IMR-90 (cell line): Measurements from ENCODE around the gene ARHGAP10. TPM values are rescaled to one million over a fixed set of nuclear protein-coding genes. Genes with fewer than 3 reads are reported as not detected.

Experiments
- ATAC-seq: fragments of 200-7000 bp; cut with Tn5 transposase; 2 replicates; pipeline ENCODE4 v1.9.1; 2020; ENCODE audit warnings: low read depth, mild to moderate bottlenecking, moderate library complexity
- BruUV-seq: library from RNA; stranded (reverse); fragments of 400-500 nt; replicated peaks from 2 replicates; lab custom pipeline; 2021; lab: Mats Ljungman, UMichigan
- CTCF ChIA-PET: fragments of 300-600 bp; formaldehyde crosslinking; extraction: SDS; loops from one replicate; lab custom pipeline; 2021; ENCODE audit warnings: antibody characterized with exemption; lab: Yijun Ruan, JAX
- POLR2A ChIA-PET: fragments of 300-600 bp; sonication (Branson Sonifier 250); formaldehyde crosslinking; loops from one replicate; lab custom pipeline; 2022; ENCODE audit warnings: antibody characterized with exemption; ENCODE audit not compliant: unreplicated experiment; lab: Charles Lee
- DNase-seq: peaks from one replicate; pipeline ENCODE4 v3.0.0; 2013
- H2AFZ ChIP-seq: replicated peaks from 2 replicates; pipeline ENCODE3; 2013; ENCODE audit warnings: low read length, mild to moderate bottlenecking; ENCODE audit not compliant: poor library complexity
- H2AK5ac ChIP-seq: 2 replicates; pipeline ENCODE4 v1.6.1; 2013; ENCODE audit warnings: low read depth, low read length, inconsistent platforms
- H2AK9ac ChIP-seq: replicated peaks from 2 replicates; pipeline ENCODE3; 2013; ENCODE audit warnings: mild to moderate bottlenecking, low read depth, low read length, moderate library complexity; ENCODE audit not compliant: poor library complexity
- H2BK120ac ChIP-seq: 2 replicates; pipeline ENCODE4 v1.6.1; 2013; ENCODE audit warnings: low read depth, low read length, inconsistent platforms
- H2BK15ac ChIP-seq: 3 replicates; pipeline ENCODE4 v1.6.1; 2013; ENCODE audit warnings: low read depth, low read length, inconsistent platforms
- H2BK20ac ChIP-seq: 2 replicates; pipeline ENCODE4 v1.6.1; 2013; ENCODE audit warnings: low read depth, mild to moderate bottlenecking, inconsistent platforms, low read length, moderate library complexity
- H2BK5ac ChIP-seq: 2 replicates; pipeline ENCODE4 v1.6.1; 2013; ENCODE audit warnings: mild to moderate bottlenecking, low read depth, low read length, inconsistent platforms; ENCODE audit not compliant: poor library complexity, severe bottlenecking
- H3K14ac ChIP-seq: replicated peaks from 2 replicates; pipeline ENCODE4 v1.6.1; 2013; ENCODE audit warnings: low read depth, low read length, inconsistent platforms
- H3K18ac ChIP-seq: 2 replicates; pipeline ENCODE4 v1.6.1; 2013; ENCODE audit warnings: low read depth, low read length, control low read depth
- H3K23ac ChIP-seq: 2 replicates; pipeline ENCODE4 v1.6.1; 2013; ENCODE audit warnings: low read depth, low read length, inconsistent platforms
- H3K27ac ChIP-seq: 2 replicates; pipeline ENCODE4 v1.5.1; 2013; ENCODE audit warnings: mild to moderate bottlenecking, control low read depth, low read length; ENCODE audit not compliant: insufficient read depth
- H3K27me3 ChIP-seq: 2 replicates; pipeline ENCODE4 v1.6.1; 2013; ENCODE audit warnings: low read length; ENCODE audit not compliant: control insufficient read depth, insufficient read depth
- H3K36me3 ChIP-seq: 2 replicates; pipeline ENCODE4 v1.6.1; 2013; ENCODE audit warnings: low read length, mixed read lengths; ENCODE audit not compliant: control insufficient read depth, insufficient read depth
- H3K4ac ChIP-seq: 2 replicates; pipeline ENCODE4 v1.6.1; 2013; ENCODE audit warnings: low read depth, low read length, inconsistent platforms
- H3K4me1 ChIP-seq: 2 replicates; pipeline ENCODE4 v1.6.1; 2013; ENCODE audit warnings: low read length, mixed read lengths; ENCODE audit not compliant: control insufficient read depth, insufficient read depth
- H3K4me2 ChIP-seq: 2 replicates; pipeline ENCODE4 v1.6.1; 2013; ENCODE audit warnings: low read depth, mild to moderate bottlenecking, control low read depth, low read length, moderate library complexity
- H3K4me3 ChIP-seq: 2 replicates; pipeline ENCODE4 v1.5.1; 2013; ENCODE audit warnings: low read depth, mild to moderate bottlenecking, control low read depth, low read length, moderate library complexity; ENCODE audit not compliant: insufficient read depth
- H3K56ac ChIP-seq: 2 replicates; pipeline ENCODE4 v1.6.1; 2013; ENCODE audit warnings: low read length, inconsistent platforms; ENCODE audit not compliant: insufficient read depth; ENCODE audit errors: extremely low read depth
- H3K79me1 ChIP-seq, 2 experiments: 2 replicates each; pipeline ENCODE4 v1.6.1; 2013; ENCODE audit warnings: low read length in 2 of 2, inconsistent platforms in 1 of 2, low read depth in 1 of 2
- H3K9ac ChIP-seq: 2 replicates; pipeline ENCODE4 v1.6.1; 2013; ENCODE audit warnings: low read depth, low read length, control low read depth
- H3K9me1 ChIP-seq: 2 replicates; pipeline ENCODE4 v1.6.1; 2013; ENCODE audit warnings: low read length, inconsistent platforms; ENCODE audit not compliant: insufficient read depth
- H3K9me3 ChIP-seq: 2 replicates; pipeline ENCODE4 v1.6.1; 2013; ENCODE audit warnings: low read length; ENCODE audit not compliant: control insufficient read depth, insufficient read depth
- H4K20me1 ChIP-seq: 2 replicates; pipeline ENCODE4 v1.6.1; 2013; ENCODE audit warnings: low read length, inconsistent platforms; ENCODE audit not compliant: insufficient read depth
- H4K5ac ChIP-seq: 2 replicates; pipeline ENCODE4 v1.6.1; 2013; ENCODE audit warnings: mild to moderate bottlenecking, low read depth, low read length, control low read depth
- H4K8ac ChIP-seq, 2 experiments: 2 replicates each; pipeline ENCODE4 v1.6.1; 2013; ENCODE audit warnings: low read depth in 2 of 2, low read length in 2 of 2, control low read depth in 1 of 2, inconsistent platforms in 1 of 2
- H4K91ac ChIP-seq: 2 replicates; pipeline ENCODE4 v1.6.1; 2013; ENCODE audit warnings: low read depth, low read length, inconsistent platforms; ENCODE audit not compliant: insufficient read depth
- CEBPB ChIP-seq: IDR thresholded peaks from 2 replicates; pipeline ENCODE4 v1.6.1; 2012; ENCODE audit warnings: low read depth, low read length, improper control_type of control experiment
- FOS ChIP-seq: fragments of 150-350 bp; IDR thresholded peaks from 2 replicates; pipeline ENCODE4 v1.6.1; 2016; ENCODE audit warnings: low read depth, low read length
- RCOR1 ChIP-seq: IDR thresholded peaks from 2 replicates; pipeline ENCODE4 v1.6.1; 2012; ENCODE audit warnings: mild to moderate bottlenecking, low read length, improper control_type of control experiment; ENCODE audit not compliant: insufficient replicate concordance
- WGBS, 2 experiments: methylation state at CpG; one replicate each; pipeline versions ENCODE4 v1.1.5 to v1.1.7; 2013; ENCODE audit warnings: missing lambda C conversion rate in 2 of 2; ENCODE audit not compliant: insufficient read length in 1 of 2; ENCODE audit errors: extremely low coverage in 2 of 2; 5-methylcytosine and 5-hydroxymethylcytosine counted together
- dilution Hi-C: fragments of 300-500 bp; cut with HindIII; formaldehyde crosslinking; loops from one replicate; pipeline ENCODE4 v1.14.3; 2018; ENCODE audit warnings: low sequenced_read_pairs; ENCODE audit not compliant: unreplicated experiment
- in situ Hi-C: fragments of 300-500 bp; cut with MboI; formaldehyde crosslinking; loops from 3 replicates; pipeline ENCODE4 v1.14.3; 2019; ENCODE audit warnings: low sequenced_read_pairs, inconsistent platforms, mixed read lengths
- intact Hi-C: fragments of 100-400 bp; cut with micrococcal nuclease; formaldehyde crosslinking; loops from 2 replicates; pipeline ENCODE4 v1.10.0; 2022
- polyA plus RNA-seq, 3 experiments: library from polyadenylated mRNA; depleted of rRNA; stranded (reverse); fragments of >200 nt; gene quantifications; 2 replicates each; pipeline ENCODE4 v1.2.3, GENCODE V29; 2012; ENCODE audit warnings: low replicate concordance in 1 of 3
- total RNA-seq: library from RNA; depleted of rRNA; stranded (reverse); fragments of >200 nt; gene quantifications from 2 replicates; pipeline ENCODE4 v1.2.3, GENCODE V29; 2012

Gene ARHGAP10
- total and polyA plus RNA-seq, 2 of the 4 experiments (the other 2 are of a cell fraction), result 27.1 to 29.4 TPM

GRCh38 chr4:147773261-147774184 lies 41.6 kb downstream of the ARHGAP10 start:
- ChIA-PET CTCF (interaction anchor here (0.9 to 2.4 kb wide), 2 partner anchors 12 to 93 kb away, joined by 3 to 15 read pairs; no protein-coding TSS in a partner anchor), POLR2A (no interaction called here)
- intact Hi-C loops, result loop anchor here (5.0 kb wide), 2 partner anchors 41 to 69 kb away; partner anchors contain the start of gene ARHGAP10
- dilution Hi-C loops, result no loop called here
- TF ChIP-seq RCOR1 (peak; percentile 93), CEBPB (no peak), FOS (0 out of 2 replicates have a peak, but pooled peaks have one; percentile 42)
- Histone ChIP-seq H2AK9ac (no peak overlapping the region), H2AK5ac (peak overlapping the region; percentile 23), H3K14ac (peak overlapping the region; percentile 59), H4K5ac (peak overlapping the region; percentile 41; the same call in 1 of the 2 replicates), H4K20me1 (peaks cover 28% of the 10 kb centered on the region), H3K18ac (peak overlapping the region; percentile 60), H3K9me1 (peaks cover 18% of the 10 kb centered on the region), H2BK15ac (peak overlapping the region; percentile 63; the same call in 1 of the 3 replicates), H4K8ac (peak overlapping the region in 1 of 2 experiments; percentile 70; a peak in 2 of 4 replicates), H2BK20ac (peak overlapping the region; percentile 64), H2AFZ (no peak overlapping the region), H3K4me3 (no peak overlapping the region), H3K36me3 (peaks cover 3% of the 10 kb centered on the region; the same call in 1 of the 2 replicates), H2BK120ac (peak overlapping the region; percentile 62), H3K9me3 (no peaks in the 10 kb centered on the region), H3K27ac (peak overlapping the region; percentile 78; the same call in 1 of the 2 replicates), H3K56ac (peak overlapping the region; percentile 75), H3K4me2 (peak overlapping the region; percentile 90), H3K9ac (no peak overlapping the region), H4K91ac (peak overlapping the region; percentile 62; the same call in 1 of the 2 replicates), H3K27me3 (no peaks in the 10 kb centered on the region), H3K79me1 (peaks cover 33 to 75% of the 10 kb centered on the region in 2 experiments), H2BK5ac (peak overlapping the region; percentile 92), H3K23ac (peak overlapping the region; percentile 23; the same call in 1 of the 2 replicates), H3K4me1 (peaks cover 28% of the 10 kb centered on the region), H3K4ac (peak overlapping the region; percentile 44; the same call in 1 of the 2 replicates)
- DNase-seq (peak; percentile 78), ATAC-seq (peak; percentile 43)
- no CpG with 5 or more reads among the region's 3 CpGs for WGBS, 2 experiments
- in situ Hi-C loops, result no loop called here
- BruUV-seq, result no TSS peak
